ENCODE measurements around the gene LIME1. TPM values are rescaled to one million over a fixed set of nuclear protein-coding genes. Genes with fewer than 3 reads are reported as not detected.

Gene LIME1
- total and polyA plus RNA-seq, 2 of the 4 experiments (the other 2 are of a cell fraction), result 0.36 to 7.8 TPM

- no peak for TF ChIP-seq MAFK (IDR thresholded peaks at IDR 0.05; ENCODE audit: low read depth, low read length)
- TF ChIP-seq RCOR1 (IDR thresholded peaks at IDR 0.05; ENCODE audit: insufficient replicate concordance, low read length), result no peak
- TF ChIP-seq MAZ (IDR thresholded peaks at IDR 0.05; ENCODE audit: borderline replicate concordance, low read depth, low read length), result no peak
Measured at GRCh38 chr20:63735859-63736718, at the start of gene LIME1 (continued).

All from IMR-90 (cell line).